ENCODE results near the gene DLG2. TPM values are rescaled to one million over a fixed set of nuclear protein-coding genes. Genes with fewer than 3 reads are reported as not detected.

Gene DLG2
- total and polyA plus RNA-seq, 2 donors (not counting 3 experiments of a cell fraction or from before 2014, with no cell fraction given) = 0.15 to 1.1 TPM

GRCh38 chr11:83784419-83784818 is 1842.7 kb downstream of the DLG2 start:
- no peak overlapping the region for H3K9ac ChIP-seq (replicated peaks; ENCODE audit: extremely low read depth, insufficient read depth, low read length)
- no peaks in the 10 kb centered on the region for H3K9me1 ChIP-seq (replicated peaks; ENCODE audit: control insufficient read depth, extremely low read depth, insufficient read depth, low read length)
- no peak overlapping the region for H2AFZ ChIP-seq (ENCODE audit: low read depth, low read length)
- POLR2A ChIA-PET = no interaction called here
- H3K9me3 ChIP-seq (replicated peaks; ENCODE audit: control insufficient read depth, insufficient read depth, low read length) = no peaks in the 10 kb centered on the region
- no peaks in the 10 kb centered on the region for H3K4me1 ChIP-seq (ENCODE audit: control insufficient read depth, extremely low read depth, insufficient read depth, low read length)
- H4K20me1 ChIP-seq (replicated peaks; ENCODE audit: control insufficient read depth, extremely low read depth, insufficient read depth, low read length) = no peaks in the 10 kb centered on the region
- H3K4me3 ChIP-seq (replicated peaks in 1 of 3; ENCODE audit: insufficient read depth in 1 of 3, low read depth in 1 of 3, low read length in 3 of 3) = no peak overlapping the region
- no peaks in the 10 kb centered on the region for H3K27me3 ChIP-seq (ENCODE audit: control insufficient read depth in 2 of 2, insufficient read depth in 2 of 2, low read length in 2 of 2)
- intact Hi-C loops (cut with micrococcal nuclease) = no loop called here
- H3K4me2 ChIP-seq (ENCODE audit: insufficient read depth, low read length) = no peak overlapping the region
- H3K36me3 ChIP-seq (ENCODE audit: control insufficient read depth in 2 of 2, extremely low read depth in 1 of 2, insufficient read depth in 2 of 2, low read length in 2 of 2) = no peaks in the 10 kb centered on the region
- H3K27ac ChIP-seq (ENCODE audit: insufficient read depth, low read depth, low read length) = no peak overlapping the region
- BruUV-seq (replicated peaks) = no TSS peak
- no peaks in the 10 kb centered on the region for H3K79me2 ChIP-seq (ENCODE audit: control insufficient read depth, insufficient read depth, low read length)
- DNase-seq (ENCODE audit: low read depth, low spot score) (no peak), FAIRE-seq (no peak)
- dilution Hi-C loops (cut with MboI; ENCODE audit: extremely low pct_ligation_motif_present, low sequenced_read_pairs) = no loop called here
- TF ChIP-seq GATA2 (IDR thresholded peaks at IDR 0.05; ENCODE audit: insufficient read depth, insufficient read length, low read depth, low read length) (no peak), MAX (IDR thresholded peaks at IDR 0.05; ENCODE audit: insufficient read depth, insufficient read length) (no peak), JUN (IDR thresholded peaks at IDR 0.05; ENCODE audit: borderline replicate concordance, insufficient read depth, insufficient read length, low read depth) (no peak), POLR2A (IDR thresholded peaks at IDR 0.05; ENCODE audit: low read depth, low read length) (no peak), CTCF (IDR thresholded peaks at IDR 0.05; ENCODE audit: extremely low read depth in 1 of 2, insufficient read depth in 1 of 2, low read depth in 1 of 2, low read length in 2 of 2) (no peak), FOS (IDR thresholded peaks at IDR 0.05; ENCODE audit: borderline replicate concordance, insufficient read depth, low read length) (no peak)
- CTCF ChIA-PET = no interaction called here

GRCh38 chr11:83782329-83782728 is 1844.8 kb downstream of the DLG2 start:
- Histone ChIP-seq H3K9me1 (replicated peaks; ENCODE audit: control insufficient read depth, extremely low read depth, insufficient read depth, low read length) (no peaks in the 10 kb centered on the region), H3K4me2 (ENCODE audit: insufficient read depth, low read length) (no peak overlapping the region), H3K27ac (ENCODE audit: insufficient read depth, low read depth, low read length) (no peak overlapping the region), H3K9me3 (replicated peaks; ENCODE audit: control insufficient read depth, insufficient read depth, low read length) (no peaks in the 10 kb centered on the region), H2AFZ (ENCODE audit: low read depth, low read length) (no peak overlapping the region), H3K4me1 (ENCODE audit: control insufficient read depth, extremely low read depth, insufficient read depth, low read length) (no peaks in the 10 kb centered on the region), H3K27me3 (ENCODE audit: control insufficient read depth in 2 of 2, insufficient read depth in 2 of 2, low read length in 2 of 2) (no peaks in the 10 kb centered on the region), H4K20me1 (replicated peaks; ENCODE audit: control insufficient read depth, extremely low read depth, insufficient read depth, low read length) (no peaks in the 10 kb centered on the region), H3K36me3 (ENCODE audit: control insufficient read depth in 2 of 2, extremely low read depth in 1 of 2, insufficient read depth in 2 of 2, low read length in 2 of 2) (no peaks in the 10 kb centered on the region), H3K4me3 (replicated peaks in 1 of 3; ENCODE audit: insufficient read depth in 1 of 3, low read depth in 1 of 3, low read length in 3 of 3) (no peak overlapping the region), H3K79me2 (ENCODE audit: control insufficient read depth, insufficient read depth, low read length) (no peaks in the 10 kb centered on the region), H3K9ac (replicated peaks; ENCODE audit: extremely low read depth, insufficient read depth, low read length) (no peak overlapping the region)
- DNase-seq (ENCODE audit: low read depth, low spot score) (no peak), FAIRE-seq (no peak)
- no TSS peak for BruUV-seq (replicated peaks)
- ChIA-PET POLR2A (no interaction called here), CTCF (no interaction called here)
- intact Hi-C loops (cut with micrococcal nuclease) (no loop called here), dilution Hi-C loops (cut with MboI; ENCODE audit: extremely low pct_ligation_motif_present, low sequenced_read_pairs) (no loop called here)
- TF ChIP-seq POLR2AphosphoS5 (IDR thresholded peaks at IDR 0.05; ENCODE audit: insufficient read depth, low read depth, low read length) (no peak), MYC (IDR thresholded peaks at IDR 0.05; ENCODE audit: low read depth, low read length) (no peak), CTCF (IDR thresholded peaks at IDR 0.05; ENCODE audit: extremely low read depth in 1 of 2, insufficient read depth in 1 of 2, low read depth in 1 of 2, low read length in 2 of 2) (no peak), EZH2 (IDR thresholded peaks at IDR 0.05; ENCODE audit: borderline replicate concordance, low read depth, low read length, severe bottlenecking) (no peak), POLR2A (IDR thresholded peaks at IDR 0.05; ENCODE audit: low read depth, low read length) (no peak), JUN (IDR thresholded peaks at IDR 0.05; ENCODE audit: borderline replicate concordance, insufficient read depth, insufficient read length, low read depth) (no peak), GATA2 (IDR thresholded peaks at IDR 0.05; ENCODE audit: insufficient read depth, insufficient read length, low read depth, low read length) (no peak), MAX (IDR thresholded peaks at IDR 0.05; ENCODE audit: insufficient read depth, insufficient read length) (no peak), FOS (IDR thresholded peaks at IDR 0.05; ENCODE audit: borderline replicate concordance, insufficient read depth, low read length) (no peak)
